Suppressor macrophage (primary cell): ENCODE measurements around the gene LENEP.
"Not testable (repeated sequence)": the region's sequence is repeated elsewhere in the genome, so short reads cannot be mapped to it uniquely, and the experiment has no call there.

Source experiments
- DNase-seq, 4 experiments: peaks; one replicate each; pipeline ENCODE4 v3.0.0-alpha.2; 2020 to 2022

LENEP gene

GRCh38 chr1:154975409-154976059, 17.9 kb upstream of the LENEP start:
- DNase-seq = peak; percentile 59 to 85 (median 74)

DNA sequence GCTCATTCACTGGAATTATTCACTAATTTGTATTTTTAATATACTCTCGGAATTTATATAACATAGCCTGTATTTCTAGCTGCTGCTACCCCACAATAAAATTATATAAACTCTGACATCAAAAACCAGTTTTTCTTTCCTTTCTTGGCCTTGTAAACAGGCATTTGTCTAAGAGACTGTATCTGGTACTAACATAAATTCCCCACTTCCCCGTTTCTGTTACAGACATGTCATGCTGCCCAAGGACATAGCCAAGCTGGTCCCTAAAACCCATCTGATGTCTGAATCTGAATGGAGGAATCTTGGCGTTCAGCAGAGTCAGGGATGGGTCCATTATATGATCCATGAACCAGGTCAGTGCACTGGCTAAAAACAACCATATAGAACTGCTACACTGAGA, 15.6 kb upstream of the LENEP start:
- DNase-seq = peak in 1 of 4 experiments; percentile 17

- DNase-seq = no peak
These were observed 15.0 kb upstream of the LENEP start for GRCh38 chr1:154978360-154978759.

DNA sequence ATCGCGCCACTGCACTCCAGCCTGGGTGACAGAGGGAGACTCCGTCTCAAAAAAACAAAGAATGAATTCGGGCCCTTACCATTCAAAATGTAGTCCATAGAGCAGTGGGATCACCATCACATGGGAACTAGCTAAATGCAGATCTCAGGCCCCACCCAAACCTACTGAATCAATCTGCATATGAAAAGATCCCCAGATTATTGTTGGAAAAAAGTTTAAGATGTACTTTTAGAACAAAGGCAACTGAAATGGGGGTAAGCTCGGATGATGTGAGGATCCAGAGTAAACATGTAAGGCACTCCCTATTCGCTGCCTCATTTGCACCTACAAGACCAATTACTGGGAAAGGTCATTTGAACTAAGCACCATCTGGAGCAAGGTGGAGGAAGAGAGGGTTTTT, 11.0 kb upstream of the LENEP start:
- no peak for DNase-seq

- peak; percentile 98 to 99 (median 98) for DNase-seq
These were observed 10.3 kb upstream of the LENEP start, which contains the start of gene FLAD1 for GRCh38 chr1:154982897-154983648. TSS of gene FLAD1 (plus strand) at chr1:154983344. CDS start at chr1:154983695, 351 bp downstream.

DNA sequence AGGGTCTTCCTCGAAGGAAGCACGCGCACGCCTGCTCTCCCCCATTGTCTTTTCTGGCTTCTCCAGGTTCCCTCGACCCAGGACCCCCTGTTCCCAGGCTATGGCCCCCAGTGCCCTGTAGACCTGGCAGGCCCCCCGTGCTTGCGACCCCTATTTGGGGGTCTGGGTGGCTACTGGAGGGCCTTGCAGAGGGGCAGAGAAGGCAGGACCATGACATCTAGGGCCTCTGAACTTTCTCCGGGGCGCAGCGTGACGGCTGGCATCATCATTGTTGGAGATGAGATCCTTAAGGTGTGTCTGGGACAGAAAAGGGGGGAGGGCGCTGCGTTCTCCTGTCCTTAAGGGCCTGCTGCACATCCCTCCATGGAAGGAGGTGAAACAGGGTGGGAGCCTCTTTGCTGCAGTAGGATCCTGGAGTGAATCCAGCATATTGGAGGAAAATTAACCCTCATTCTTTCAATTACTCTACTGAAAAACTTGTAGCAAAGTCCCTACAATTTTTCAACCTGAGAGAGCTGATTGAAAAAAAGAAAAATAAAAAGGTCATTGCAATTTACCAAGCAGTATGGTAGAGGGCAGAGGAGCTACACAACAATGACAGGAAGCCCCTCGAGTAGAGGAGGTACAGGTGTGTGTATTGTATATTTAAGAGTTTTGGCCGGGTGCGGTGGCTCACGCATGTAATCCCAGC, 9.5 kb upstream of the LENEP start:
- no peak for DNase-seq

DNA sequence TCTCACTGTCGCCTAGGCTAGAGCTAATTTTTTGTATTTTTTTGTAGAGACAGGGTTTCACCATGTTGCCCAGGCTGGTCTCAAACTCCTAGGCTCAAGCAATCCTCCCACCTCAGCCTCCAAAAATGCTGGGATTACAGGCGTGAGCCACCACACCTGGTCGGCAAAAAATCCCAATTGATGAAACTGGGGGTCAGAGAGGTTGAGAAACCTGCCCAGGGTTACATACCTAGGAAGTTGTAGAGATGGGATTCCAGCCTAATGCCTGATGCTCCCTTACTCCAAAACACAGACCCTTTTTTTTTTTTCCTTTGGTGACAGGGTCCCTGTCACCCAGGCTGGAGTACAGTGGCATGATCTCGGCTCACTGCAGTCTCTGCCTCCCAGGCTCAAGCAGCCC, 6.7 kb upstream of the LENEP start:
- DNase-seq = not testable (repeated sequence)

DNA sequence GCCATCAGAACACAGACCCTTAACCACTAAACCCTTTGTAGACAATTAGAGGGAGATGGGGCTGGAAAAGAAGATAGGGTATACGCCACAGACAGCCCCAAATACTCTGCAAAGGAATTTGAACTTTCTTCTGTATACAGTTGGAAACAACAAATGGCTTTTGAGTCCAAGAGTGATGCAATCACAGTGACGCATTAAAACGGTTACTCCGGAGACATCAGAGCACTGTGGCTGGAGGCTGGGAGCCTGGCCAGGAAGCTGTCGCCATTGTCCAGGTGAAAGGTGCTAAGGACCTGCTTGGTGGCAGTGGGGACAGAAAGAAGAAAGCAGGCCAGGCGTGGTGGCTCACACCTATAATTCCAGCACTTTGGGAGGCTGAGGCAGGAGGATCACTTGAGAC, 6.1 kb upstream of the LENEP start:
- DNase-seq = no peak

DNA sequence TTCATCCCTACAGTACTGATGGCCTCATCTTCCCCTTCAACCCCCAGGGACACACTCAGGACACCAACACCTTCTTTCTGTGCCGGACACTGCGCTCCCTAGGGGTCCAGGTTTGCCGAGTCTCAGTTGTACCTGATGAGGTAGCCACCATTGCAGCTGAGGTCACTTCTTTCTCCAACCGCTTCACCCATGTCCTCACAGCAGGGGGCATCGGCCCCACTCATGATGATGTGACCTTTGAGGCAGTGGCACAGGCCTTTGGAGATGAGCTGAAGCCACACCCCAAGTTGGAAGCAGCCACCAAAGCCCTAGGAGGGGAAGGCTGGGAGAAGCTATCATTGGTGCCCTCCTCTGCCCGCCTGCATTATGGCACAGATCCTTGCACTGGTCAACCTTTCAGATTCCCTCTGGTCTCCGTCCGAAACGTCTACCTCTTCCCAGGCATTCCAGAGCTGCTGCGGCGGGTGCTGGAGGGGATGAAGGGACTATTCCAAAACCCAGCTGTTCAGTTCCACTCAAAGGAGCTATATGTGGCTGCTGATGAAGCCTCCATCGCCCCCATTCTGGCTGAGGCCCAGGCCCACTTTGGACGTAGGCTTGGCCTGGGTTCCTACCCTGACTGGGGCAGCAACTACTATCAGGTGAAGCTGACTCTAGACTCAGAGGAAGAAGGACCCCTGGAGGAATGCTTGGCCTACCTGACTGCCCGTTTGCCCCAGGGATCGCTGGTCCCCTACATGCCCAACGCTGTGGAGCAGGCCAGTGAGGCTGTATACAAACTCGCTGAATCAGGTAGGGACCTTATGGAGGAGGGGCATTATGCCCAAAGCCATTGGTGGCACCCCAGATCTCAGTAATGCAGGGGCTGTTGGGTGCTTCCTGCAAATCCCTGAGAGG, 5.1 kb upstream of the LENEP start:
- DNase-seq = peak in 1 of 4 experiments; percentile 32

DNA sequence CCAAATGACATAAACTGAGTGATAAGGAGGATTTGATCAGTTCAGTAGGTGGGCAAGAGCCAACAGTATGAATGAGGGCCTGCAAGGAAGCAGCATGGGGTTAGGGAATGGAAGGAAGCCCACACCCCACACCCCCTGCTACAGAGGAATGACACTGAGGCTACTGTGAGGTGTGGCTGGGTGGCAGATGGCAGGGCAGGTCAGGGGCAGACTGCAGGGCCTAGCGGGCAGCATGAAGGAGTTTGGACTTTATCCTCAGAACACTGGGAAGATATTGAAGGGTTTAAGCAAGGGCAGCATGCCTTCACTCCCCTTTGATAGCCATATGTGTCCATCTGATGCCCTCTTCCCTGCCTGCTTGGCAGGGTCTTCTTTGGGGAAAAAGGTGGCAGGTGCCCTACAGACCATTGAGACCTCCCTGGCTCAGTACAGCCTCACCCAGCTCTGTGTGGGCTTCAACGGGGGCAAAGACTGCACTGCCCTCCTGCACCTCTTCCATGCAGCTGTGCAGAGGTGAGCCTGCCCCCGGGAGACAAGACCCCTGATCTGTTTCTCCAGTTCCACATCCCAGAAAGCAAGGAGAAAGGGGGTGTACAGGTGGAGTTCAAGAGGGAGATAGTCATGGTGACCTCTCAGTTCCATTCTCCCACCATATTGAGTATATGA, 4.1 kb upstream of the LENEP start:
- DNase-seq = no peak

GRCh38 chr1:154990276-154990675, 3.1 kb upstream of the LENEP start:
- no peak for DNase-seq

GRCh38 chr1:154992721-154993571, 440 bp upstream of the LENEP start:
- no peak for DNase-seq

DNA sequence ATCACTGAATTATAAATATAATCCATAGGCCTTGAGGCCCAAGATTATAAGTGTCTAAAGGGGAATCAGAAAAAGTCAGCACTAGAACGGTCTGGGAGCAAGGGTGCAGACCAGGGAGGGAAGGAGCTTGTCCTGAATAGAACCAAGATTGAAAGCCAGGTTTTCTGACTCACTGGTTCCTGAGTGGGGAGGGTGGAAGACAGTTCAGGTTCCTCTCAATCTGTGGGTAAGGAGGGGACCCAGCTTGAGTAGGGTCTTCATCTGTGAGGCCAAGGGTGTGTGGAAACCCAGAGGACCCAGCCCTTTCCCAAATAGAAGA, 842 bp downstream of the LENEP start:
- no peak for DNase-seq

GRCh38 chr1:154994591-154994990, 1.2 kb downstream of the LENEP start:
- DNase-seq = no peak

- peak; percentile 62 to 73 (median 66) for DNase-seq
These were observed 2.1 kb downstream of the LENEP start for GRCh38 chr1:154995301-154995983.

GRCh38 chr1:154996966-154997701, 3.7 kb downstream of the LENEP start:
- peak; percentile 56 to 82 (median 78) for DNase-seq

- no peak for DNase-seq
These were observed 4.9 kb downstream of the LENEP start for GRCh38 chr1:154998201-154998780.

- peak in 3 of 4 experiments; percentile 64 to 80 (median 76) for DNase-seq
These were observed 5.6 kb downstream of the LENEP start for GRCh38 chr1:154998818-154999570.
